HG03521 (cell line): ENCODE results near the gene TMEM254.
"Not testable (repeated sequence)": the region's sequence is repeated elsewhere in the genome, so short reads cannot be mapped to it uniquely, and the experiment has no call there.

Experiments used
- ATAC-seq: cut with Tn5 transposase; IDR thresholded peaks from one replicate; pipeline ENCODE4 v1.9.1; 2021; ENCODE audit warnings: mild to moderate bottlenecking, moderate library complexity; ENCODE audit not compliant: unreplicated experiment

TMEM254 gene

DNA sequence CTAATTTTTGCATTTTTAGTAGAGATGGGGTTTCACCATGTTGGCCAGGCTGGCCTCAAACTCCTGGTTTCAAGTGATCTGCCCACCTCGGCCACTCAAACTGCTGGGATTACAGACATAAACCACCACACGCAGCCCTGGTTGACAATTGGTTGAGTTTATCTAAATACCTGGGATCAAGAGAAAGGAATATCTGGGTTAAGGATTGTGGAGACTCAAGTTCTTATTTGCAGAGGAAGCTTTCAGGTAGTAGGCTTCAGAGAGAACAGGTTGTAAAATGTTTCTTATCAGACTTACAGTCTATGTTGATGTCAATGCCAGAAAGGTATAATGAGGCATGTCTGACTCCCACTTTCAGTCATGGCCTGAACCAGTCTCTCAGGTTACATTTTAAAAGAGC is 5.9 kb upstream of the TMEM254 start:
- ATAC-seq = no peak

DNA sequence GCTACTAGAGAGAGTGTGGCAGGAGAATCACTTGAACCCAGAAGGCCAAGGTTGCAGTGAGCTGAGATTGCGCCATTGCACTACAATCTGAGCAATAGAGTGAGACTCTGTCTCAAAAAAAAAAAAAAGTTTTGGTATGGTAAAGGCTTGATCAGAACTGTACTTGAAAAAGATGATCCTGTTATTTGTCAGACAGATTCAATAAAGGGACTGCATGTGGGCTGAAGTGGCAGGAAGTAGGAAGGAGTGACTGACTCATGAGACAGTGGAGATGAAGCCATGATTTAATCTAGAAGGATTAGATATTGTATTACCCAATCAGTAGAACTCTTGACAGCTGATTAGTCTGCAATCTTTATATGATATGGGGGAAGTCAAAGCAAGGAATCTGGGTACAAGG is 2.7 kb upstream of the TMEM254 start:
- no peak for ATAC-seq

DNA sequence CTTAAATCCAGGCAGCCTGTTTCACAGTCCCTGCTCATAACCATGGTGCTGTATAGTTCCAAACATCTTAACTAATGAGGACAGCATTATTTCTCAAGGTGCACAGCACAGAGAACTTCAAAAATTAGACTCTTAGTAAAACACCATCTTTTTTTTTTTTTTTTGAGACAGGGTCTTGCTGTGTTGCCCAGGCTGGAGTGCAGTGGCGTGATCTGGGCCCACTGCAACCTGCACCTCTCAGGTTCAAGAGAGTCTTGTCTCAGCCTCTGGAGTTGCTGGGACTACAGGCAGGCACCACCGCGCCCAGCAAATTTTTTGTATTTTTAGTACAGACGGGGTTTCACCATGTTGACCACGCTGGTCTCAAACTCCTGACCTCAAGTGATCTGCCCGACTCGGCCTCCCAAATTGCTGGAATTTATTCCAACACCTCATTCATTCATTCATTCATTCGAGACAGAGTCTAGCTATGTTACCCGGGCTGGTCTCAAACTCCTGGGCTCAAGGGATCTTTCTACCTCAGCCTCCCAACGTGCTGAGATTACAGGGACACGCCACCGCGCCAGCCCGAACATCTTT is 507 bp upstream of the TMEM254 start:
- ATAC-seq = no peak

- ATAC-seq = no peak
Observed at GRCh38 chr10:80079312-80079719, 851 bp downstream of the TMEM254 start.

GRCh38 chr10:80081026-80081425 is 2.6 kb downstream of the TMEM254 start:
- ATAC-seq = no peak

GRCh38 chr10:80081801-80082750 is 3.6 kb downstream of the TMEM254 start:
- ATAC-seq = no peak

- ATAC-seq = no peak
Observed at GRCh38 chr10:80090121-80090520, 11.7 kb downstream of the TMEM254 start.

DNA sequence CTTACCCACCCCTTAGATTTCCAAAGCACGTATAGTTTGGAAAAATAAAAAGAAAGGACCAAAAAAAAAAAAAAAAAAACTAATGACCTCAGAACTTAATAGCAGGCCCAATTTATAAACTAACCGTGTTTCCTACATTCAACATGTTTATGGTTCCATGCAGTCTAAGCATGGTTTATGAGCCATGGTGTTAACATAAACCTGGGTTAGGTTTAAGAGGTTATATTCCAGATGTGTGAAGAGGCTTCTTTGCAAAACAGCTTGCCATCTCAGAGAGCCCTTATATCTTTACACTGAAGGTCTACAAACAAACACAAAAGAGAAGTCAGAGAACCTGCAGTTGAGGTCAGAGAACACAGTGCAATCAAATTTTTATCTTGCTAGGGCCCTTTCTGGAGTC is 15.8 kb downstream of the TMEM254 start:
- ATAC-seq = no peak

DNA sequence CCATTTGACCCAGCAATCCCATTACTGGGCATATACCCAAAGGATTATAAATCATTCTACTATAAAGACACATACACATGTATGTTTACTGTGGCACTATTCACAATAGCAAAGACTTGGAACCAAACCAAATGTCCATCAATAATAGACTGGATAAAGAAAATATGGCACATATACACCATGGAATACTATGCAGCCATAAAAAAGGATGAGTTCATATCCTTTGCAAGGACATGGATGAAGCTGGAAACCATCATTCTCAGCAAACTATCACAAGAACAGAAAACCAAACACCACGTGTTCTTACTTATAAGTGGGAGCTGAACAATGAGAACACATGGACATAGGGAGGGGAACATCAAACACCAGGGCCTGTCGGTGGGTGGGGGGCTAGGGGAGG is 19.8 kb downstream of the TMEM254 start:
- ATAC-seq = not testable (repeated sequence)

GRCh38 chr10:80099295-80099694 is 20.8 kb downstream of the TMEM254 start:
- not testable (repeated sequence) for ATAC-seq

DNA sequence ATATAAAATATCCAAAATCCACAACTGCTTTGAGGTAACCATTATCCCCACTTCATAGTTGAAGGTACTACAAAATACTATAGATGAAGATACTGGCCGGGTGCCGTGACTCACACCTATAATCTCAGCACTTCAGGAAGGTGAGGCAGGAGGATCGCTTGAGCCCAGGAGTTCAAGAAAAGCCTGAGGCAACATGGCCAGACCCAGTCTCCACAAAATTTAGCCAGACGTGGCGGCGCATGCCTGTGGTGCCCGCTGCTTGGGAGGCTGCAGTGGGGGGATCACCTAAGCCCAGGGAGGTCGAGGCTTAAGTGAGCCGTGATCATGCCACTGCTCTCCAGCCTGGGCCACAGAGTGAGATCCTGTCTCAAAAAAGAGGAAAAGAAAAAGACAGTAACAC is 21.7 kb downstream of the TMEM254 start:
- ATAC-seq = no peak

DNA sequence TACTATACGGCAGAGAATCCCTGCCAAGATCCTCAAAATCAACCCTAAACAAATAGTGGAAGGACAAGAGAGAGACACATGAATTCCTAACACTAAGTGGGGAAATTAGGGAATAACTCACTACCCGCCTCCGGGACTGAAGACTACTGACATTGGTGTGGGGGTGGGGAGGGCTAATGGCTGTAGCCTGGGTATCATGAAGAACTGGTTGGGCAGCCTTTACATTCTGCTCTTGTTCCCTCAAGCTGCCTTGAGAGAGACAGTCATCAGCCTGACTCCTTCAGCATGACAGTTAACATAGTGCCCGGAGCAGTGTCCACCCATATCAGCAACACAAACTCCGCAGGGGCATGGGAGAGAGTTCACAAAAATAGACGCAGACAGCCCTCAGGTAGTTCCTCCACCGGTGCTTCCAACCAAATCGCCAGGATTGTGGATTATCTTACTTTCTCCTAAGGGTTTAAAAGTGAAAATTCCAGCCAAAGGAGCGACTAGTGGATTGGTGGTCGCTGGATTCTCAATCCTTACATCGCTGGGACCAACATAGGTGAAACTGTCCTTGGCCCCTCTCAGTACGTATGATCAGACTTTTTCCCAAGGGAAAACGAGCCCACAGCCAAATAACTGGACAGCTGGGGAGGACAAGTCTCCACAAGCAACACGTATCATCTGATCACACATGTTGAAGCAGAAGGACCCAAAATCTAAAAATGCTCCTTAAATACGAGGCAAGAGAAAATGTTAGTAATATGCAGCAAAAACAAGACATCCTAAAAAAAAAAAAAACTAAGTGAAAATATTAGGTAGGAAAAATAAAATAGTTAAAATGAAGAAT is 22.6 kb downstream of the TMEM254 start:
- ATAC-seq = no peak

- ATAC-seq = peak; percentile 98
Observed at GRCh38 chr10:80104066-80104926, 25.8 kb downstream of the TMEM254 start.

DNA sequence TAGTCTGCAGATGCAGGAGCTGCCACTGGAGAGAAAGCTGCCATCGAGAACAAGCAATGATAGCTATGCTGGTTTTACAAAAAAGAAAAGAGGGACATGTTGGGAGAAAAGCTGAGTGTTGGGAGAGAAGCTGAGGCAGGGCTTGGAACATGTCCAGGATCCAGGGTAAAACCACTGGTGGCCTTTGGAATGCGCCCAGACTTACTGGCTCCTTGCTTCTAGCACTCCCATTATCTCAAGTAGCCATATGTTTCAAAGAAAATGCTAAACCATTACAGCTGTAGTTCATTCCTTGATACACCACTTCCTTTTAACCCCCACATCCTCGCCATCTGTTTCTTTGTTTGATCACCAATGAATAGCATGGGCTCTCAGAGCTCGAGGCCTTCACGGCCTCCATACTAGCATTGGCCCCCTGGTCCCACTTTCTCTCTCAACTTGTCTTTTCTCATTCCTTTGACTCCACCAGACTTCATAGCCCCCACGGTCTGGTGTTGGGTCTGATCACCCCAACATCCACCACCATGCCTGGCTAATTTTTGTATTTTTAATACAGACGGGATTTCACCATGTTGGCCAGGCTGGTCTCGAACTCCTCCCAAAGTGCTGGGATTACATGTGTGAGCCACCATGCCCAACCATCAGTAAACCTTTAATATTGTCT is 30.2 kb downstream of the TMEM254 start:
- ATAC-seq = no peak

- no peak for ATAC-seq
Observed at GRCh38 chr10:80110986-80111385, 32.5 kb downstream of the TMEM254 start.

GRCh38 chr10:80118669-80119068 is 40.2 kb downstream of the TMEM254 start:
- no peak for ATAC-seq

GRCh38 chr10:80122110-80122710 is 43.7 kb downstream of the TMEM254 start:
- no peak for ATAC-seq

GRCh38 chr10:80122746-80123145 is 44.3 kb downstream of the TMEM254 start:
- no peak for ATAC-seq

GRCh38 chr10:80126876-80127275 is 48.4 kb downstream of the TMEM254 start:
- no peak for ATAC-seq

- ATAC-seq = no peak
Observed at GRCh38 chr10:80131499-80131901, 53.0 kb downstream of the TMEM254 start.
